ENCODE results near the gene ASCC3.

Gene ASCC3

GRCh38 chr6:100465701-100466409, 415.3 kb downstream of the ASCC3 start:
- no peak for DNase-seq

DNA sequence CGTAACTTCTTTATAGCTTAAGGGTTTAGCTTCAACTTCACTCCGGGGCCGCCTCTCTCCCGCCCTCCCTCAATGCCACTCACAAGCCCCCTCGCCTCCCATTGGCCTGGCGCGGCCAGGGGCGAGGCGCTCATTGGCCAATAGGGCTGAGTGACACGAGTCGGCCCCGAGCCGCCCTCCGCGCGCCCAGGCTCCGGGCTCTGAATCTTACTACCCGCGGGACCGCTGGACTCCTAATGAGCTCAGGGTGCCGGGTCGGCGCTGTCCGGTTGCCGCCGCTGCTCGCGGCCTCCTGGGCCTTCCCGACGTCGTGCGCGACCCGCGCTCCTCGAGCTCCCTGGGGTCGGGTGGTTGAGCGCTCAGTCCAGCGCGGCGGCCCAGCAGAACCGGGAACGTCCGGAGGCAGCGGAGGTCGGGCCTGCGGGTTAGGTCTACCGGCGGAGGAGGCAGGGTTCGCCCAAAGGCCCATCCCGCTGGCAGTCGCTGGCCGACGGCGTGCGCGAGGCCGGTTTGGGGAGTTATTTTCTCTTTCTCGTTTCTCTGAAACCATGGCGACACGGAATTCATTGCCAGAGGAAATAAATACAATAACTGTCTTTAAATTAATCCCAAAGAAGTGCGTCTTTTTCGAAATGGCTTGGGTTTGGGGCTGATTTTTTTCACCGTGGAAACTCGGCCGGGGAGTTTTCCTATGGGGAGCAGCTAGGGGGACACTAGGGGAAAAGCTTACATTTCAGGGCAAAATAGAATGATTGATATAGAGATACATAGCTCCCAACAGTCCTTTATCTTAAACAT, 416.0 kb downstream of the ASCC3 start, which contains the start of gene SIM1:
SIM1 (minus strand) TSS at position 19 of the 798 bp plus-strand sequence. CDS start 1,453 bp downstream, outside the sequence.
- DNase-seq, result no peak

DNA sequence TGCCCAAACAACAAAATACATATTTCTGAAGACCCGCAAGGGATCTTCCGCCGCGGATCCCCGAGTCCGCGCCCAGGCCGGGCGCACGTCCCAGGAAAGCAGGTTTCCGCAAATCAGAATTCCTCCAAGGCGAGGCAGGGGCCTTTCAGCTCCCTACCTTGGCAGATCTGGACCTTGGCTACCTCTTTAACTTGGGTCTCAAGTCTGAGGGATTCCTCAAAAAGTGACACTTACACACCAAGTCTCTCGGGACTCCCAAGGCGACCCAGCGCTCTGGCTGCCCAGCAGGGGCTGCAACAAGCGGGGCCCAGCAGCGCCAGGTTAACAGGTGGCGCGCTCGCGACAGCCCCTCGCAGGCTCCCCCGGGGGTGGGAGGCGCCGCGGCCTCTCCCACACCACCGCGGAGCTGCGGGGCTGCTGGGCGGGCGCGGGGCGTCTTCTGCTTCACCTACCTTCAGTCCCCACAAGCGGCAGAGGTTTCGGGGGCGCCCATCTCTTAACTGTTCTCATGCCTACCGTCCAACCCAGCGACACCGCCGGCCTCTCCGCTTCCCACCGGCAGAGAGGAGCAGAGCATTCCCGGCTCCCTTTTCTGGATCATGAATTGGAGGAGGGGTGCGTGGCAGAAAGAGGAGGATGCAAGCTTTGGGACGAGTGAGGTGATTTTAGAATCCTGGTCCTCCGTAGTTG, 416.8 kb downstream of the ASCC3 start:
- DNase-seq, result no peak

GRCh38 chr6:100463630-100464161, 417.4 kb downstream of the ASCC3 start:
- DNase-seq, result no peak

DNA sequence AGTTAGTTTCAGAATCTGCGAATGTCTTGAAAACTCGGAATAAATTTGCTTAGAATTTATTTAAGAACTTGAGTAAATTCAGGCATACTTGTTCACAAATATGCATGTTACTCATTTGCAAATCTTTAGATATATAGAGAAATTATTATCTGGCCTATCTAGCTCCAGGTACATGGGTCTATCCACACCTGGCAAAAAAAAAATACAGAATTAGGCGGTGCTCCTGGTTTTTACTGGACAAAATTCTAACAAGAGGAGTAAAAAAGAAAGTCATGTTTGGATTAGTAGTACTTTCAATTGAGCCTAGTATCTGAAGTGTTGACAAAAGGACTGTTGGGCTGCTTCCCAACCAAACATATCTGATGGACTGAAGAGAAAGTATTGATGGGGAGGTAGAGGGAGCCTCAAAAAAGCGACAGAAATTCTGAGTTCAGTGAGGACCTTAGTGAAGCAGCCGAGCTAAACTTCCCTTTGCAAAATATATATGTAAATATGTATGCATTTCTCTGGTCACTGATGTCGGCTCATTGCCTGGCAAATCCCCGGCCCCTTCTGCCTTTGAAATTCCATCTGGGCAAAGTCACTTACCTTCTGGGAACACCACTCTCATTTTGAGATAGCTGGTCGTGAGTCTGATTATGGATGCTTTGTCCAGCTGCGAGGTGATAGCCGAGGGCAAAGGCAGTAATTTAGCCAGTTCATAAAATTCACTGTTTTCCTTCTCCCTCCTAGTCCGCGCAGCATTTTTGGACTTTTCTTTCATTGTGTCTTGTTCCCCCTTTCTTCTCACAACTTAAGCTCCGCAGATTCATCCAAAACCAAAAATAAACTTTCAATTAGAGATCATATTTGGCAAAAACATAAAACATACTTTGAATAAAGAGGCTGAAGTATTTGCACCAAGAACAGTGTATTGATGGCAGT, 418.2 kb downstream of the ASCC3 start:
- DNase-seq, result no peak

DNA sequence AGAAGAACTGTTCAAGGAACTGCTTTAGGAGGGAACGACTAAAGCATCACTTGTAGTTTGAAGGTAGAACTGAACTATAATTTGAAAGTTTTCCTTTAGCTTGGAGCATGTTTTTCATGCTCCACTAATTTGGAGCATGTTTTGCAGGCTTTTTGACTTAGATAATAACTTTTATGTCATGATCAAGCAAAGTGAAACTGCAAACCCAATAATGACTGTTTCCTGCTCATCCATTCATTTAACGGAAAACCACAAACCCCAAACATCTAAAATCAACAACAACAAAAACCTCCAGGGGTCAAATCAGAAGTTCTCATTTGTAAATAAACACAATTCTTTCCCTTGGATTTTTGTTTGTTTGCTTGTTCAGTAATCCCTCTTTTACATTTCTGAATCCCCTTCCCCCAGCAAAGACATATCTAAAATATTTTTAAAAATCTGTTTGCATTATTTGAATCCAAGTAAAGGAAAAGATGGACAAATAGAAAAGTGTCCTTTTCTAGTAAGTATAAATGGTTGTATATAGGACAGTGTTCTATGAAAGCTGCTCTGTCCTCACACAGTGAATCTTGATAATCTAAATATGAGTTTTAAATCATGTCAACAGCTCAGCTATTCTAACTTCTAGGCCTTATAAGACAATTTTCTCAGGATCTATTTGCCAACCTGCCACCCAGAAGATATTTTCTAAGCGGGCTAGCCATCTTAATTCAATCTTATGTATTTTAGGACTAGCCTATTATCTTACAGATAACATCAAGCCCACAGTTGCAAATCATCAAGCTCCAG, 419.0 kb downstream of the ASCC3 start:
- DNase-seq, result no peak

DNA sequence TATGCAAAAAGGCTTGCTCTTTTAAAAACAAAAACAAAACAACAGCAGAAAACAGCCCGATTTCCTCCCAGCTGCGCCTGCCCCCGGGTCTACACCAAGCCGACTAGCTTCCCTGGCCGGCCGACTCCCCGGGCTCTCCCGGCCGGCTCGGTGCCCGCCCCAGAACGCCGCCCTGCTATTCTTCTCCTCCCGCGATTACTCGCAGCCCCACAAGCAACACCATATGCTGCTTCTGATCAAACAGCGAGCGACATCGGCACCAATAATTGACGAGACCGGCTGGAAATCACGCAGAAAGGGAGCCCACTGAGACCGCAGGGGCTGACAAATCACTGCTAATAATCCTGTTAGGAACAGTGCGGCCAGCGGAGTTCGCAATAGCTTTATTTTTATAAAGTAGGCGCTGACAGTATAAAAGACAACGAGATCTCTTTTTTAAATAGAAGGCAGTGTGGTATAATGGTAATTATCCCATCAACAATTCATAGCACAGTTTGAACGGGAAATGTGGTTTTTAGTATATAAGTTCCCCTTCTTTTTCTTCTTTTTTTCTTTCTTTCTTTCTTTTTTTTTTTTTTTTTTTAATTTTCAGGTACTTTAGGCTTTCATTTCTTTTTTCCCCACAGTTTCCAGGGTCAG, 419.7 kb downstream of the ASCC3 start:
- no peak for DNase-seq

DNA sequence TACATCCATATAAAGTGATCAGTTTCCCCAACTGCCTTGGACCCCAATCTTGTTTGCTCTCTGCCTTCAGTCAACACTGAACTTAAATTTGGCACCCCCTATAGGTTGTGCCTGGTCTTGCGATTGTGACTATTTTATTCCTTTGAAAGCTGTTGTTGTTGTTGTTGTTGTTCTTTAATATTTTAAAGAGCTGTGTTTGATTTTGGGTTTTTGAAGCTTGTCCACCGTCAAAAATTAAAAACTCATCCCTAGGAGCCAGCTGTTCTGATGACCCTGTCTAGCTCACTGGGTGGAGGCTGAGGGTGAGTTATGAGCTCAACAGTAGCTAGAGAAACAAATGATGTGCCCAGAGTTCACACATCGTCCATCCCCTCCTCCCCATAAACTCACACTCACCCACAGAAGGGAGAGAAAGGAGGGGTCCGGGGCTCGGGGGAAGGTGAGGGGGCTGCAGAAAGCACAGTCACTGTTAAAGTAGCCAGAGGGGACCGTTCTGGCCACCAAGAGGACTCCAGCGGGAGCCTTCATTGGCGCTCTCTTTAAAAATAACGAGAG, 420.4 kb downstream of the ASCC3 start:
- DNase-seq, result no peak

DNA sequence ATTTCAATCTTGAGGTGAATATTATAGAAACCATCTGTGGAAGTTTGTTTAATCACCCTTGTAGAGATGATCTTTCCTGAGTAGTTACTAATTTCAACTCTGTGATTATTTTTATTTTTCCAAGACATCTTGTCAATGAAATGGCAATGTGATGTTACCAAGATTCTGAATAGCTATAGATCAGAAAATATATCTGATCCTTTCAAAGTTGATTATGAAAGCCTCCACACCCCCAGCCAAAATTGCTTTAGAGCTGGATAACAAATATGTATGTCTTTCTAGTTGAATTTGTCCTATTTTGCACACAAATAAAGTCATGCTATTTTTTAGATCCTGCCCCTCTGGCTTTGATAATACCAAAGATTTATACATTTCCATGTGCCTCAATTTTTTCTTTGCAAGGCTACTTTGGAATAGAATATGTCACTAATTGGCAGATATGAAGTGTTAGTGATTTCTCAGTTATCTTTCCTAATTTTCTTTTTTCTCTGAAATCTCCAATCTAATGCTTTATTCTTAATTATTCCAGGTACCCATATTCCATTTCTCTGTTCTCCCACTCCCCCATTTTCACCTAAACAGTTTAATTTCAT, 421.4 kb downstream of the ASCC3 start:
- no peak for DNase-seq

DNA sequence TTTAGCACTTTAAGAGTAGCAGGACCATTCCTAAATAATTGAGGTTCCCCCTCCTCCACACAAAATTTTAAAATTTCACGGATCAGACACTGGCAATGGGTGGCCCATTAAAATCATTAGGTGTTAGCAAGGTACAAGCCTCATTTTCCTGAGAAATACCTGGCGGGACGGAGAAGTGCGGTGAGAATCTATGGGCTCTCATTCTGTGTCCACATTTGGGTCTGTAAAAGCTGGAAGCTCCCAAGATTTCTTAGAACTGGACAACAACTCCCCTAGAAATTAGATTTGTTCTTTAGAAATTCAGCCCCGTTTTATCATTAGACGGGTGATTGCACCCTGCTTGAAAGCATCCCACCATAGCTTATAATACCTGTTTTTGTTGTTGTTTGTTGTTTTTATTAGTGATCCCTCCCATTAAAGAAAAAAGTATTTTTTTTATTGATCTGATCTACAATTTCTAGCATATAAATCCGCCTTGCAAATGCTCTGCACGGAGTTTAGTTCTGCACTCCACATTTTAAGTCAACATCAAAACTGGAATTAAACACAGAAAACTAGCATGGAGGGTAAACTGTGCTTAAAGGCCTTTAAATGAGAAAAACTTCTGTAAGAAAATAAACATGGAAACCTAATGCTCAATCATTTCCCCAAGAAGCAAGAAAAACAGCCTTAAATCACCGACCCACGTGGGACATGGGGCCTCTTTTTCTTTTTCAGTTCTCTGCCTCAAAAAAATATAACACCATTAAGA, 422.1 kb downstream of the ASCC3 start:
- DNase-seq, result no peak
